ENCODE measurements around the gene CEP170.
"Not testable (repeated sequence)": the region's sequence is repeated elsewhere in the genome, so short reads cannot be mapped to it uniquely, and the experiment has no call there.

The CEP170 gene

DNA sequence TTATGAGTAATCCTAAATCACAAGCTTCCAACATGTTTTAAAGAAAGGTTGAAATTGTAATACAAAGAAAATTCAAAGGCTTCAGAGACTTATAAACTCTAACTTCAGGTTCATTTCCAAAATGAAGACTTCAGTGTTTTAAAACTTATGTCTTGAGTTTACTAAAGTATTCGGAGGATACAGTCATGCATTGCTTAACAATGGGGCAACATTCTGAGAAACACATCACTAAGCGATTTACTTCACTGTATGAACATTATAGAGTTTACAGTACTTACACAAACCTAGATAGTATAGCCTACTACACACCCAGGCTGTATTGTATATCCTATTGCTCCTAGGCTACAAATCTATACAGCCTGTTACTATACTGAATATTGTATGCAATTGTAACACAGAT lies 38.3 kb downstream of the CEP170 start:
- no peaks in the 10 kb centered on the region for H3K9me3 ChIP-seq (ENCODE audit: low read depth, low read length)
- peaks cover 64% of the 10 kb centered on the region for H3K36me3 ChIP-seq (ENCODE audit: insufficient read depth, low read length)
- no peak overlapping the region for H3K4me3 ChIP-seq
- no peak for DNase-seq (ENCODE audit: low read depth, low spot score)
- TF ChIP-seq POLR2AphosphoS5 (IDR thresholded peaks at IDR 0.05; ENCODE audit: borderline replicate concordance, low read depth, low read length) (no peak), FOXP2 (optimal IDR thresholded peaks at IDR 0.05; ENCODE audit: control extremely low read depth, extremely low read length, insufficient read depth) (no peak), EZH2 (IDR thresholded peaks at IDR 0.05) (no peak)
- no peak overlapping the region for H3K9ac ChIP-seq (ENCODE audit: insufficient read length)
- peak overlapping the region; percentile 62; the same call in 1 of the 2 replicates for H3K27ac ChIP-seq

DNA sequence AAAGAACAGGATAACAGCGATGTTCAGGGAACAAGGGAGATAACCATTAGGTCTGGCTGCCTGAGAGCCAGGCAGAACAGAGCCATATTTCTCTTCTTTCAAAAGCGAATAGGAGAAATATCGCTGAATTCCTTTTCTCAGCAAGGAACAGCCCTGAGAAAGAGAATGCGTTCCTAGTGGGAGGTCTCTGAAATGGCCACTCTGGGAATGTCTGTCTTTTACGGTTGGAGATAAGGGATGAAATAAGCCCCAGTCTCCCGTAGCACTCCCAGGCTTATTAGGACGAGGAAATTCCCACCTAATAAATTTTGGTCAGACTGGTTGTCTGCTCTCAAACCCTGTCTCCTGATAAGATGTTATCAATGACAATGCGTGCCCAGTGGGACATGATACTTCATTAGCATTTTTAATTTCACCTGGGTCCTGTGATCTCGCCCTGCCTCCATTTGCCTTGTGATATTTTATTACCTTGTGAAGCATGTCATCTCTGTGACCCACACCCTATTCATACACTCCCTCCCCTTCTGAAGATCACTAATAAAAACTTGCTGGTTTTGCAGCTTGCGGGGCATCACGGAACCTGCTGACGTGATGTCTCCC lies 39.7 kb downstream of the CEP170 start:
- H3K9ac ChIP-seq (ENCODE audit: insufficient read length); H3K27ac ChIP-seq; H3K4me3 ChIP-seq; DNase-seq (ENCODE audit: low read depth, low spot score); H3K9me3 ChIP-seq (ENCODE audit: low read depth, low read length): not testable (repeated sequence)
- H3K36me3 ChIP-seq (ENCODE audit: insufficient read depth, low read length) = peaks cover 50% of the 10 kb centered on the region

DNA sequence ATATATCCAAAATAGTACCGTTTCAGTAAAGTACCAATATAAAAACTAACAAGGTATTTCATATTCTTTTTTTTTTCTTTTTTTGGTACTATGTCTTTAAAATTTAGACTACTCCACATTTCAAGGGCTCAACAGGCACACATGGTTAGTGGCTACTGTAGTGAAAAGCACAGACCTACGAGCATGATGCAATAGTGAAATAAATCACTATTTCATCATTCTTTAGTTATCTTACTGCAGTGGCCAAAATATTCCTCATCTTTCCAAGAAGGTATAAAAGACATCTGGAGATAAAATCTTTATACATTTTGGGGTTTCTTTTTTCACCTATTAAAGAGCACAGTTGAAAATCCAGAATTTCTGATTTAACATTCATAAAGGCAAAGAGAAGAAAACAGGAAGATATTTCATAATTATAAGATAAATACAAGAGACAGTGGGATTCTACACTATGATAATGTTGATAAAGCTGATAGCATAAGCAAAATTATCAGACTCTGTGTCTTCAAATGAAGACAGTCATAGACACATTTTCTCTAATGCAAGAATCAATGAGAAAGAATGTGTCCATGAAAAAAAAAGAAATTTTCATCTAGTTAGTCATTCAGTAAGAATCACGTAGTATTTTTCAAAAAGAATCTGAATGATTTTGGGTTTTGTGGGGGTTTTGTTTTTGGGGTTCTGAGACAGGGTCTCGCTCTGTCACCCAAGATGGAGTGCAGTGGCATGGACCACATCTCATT lies 41.9 kb downstream of the CEP170 start:
- TF ChIP-seq FOXP2 (optimal IDR thresholded peaks at IDR 0.05; ENCODE audit: control extremely low read depth, extremely low read length, insufficient read depth) = no peak
- no peak for TF ChIP-seq POLR2AphosphoS5 (IDR thresholded peaks at IDR 0.05; ENCODE audit: borderline replicate concordance, low read depth, low read length)
- no peak for DNase-seq (ENCODE audit: low read depth, low spot score)
- peaks cover 34% of the 10 kb centered on the region for H3K36me3 ChIP-seq (ENCODE audit: insufficient read depth, low read length)
- no peaks in the 10 kb centered on the region for H3K9me3 ChIP-seq (ENCODE audit: low read depth, low read length)
- H3K9ac ChIP-seq (ENCODE audit: insufficient read length) = peak overlapping the region; percentile 55
- peak overlapping the region; percentile 82 for H3K27ac ChIP-seq
- 0 out of 2 replicates have a peak overlapping the region, but pooled peaks have one; percentile 11 for H3K4me3 ChIP-seq

DNA sequence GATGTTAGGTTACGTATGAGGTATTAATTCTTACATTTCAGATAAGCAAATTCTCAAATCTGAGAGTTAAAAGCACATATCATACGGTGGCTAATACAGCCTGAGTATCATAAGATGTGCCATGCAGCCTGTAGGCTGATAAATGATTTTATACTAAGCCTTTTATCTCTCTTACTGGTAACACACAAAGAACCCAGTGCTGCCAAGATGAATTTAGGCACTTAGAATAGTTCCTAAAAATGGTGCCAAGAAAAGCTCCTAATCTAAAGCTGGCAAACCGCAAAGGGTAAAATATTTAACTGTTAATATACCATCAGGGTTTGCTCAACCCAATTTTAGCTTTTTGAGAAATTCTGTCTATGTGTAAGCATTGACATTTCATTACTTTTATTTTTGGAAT lies 43.1 kb downstream of the CEP170 start:
- H3K4me3 ChIP-seq; H3K9ac ChIP-seq (ENCODE audit: insufficient read length); DNase-seq (ENCODE audit: low read depth, low spot score); H3K9me3 ChIP-seq (ENCODE audit: low read depth, low read length): not testable (repeated sequence)
- Histone ChIP-seq H3K27ac (peak overlapping the region; percentile 82; the same call in 1 of the 2 replicates), H3K36me3 (ENCODE audit: insufficient read depth, low read length) (peaks cover 27% of the 10 kb centered on the region)

DNA sequence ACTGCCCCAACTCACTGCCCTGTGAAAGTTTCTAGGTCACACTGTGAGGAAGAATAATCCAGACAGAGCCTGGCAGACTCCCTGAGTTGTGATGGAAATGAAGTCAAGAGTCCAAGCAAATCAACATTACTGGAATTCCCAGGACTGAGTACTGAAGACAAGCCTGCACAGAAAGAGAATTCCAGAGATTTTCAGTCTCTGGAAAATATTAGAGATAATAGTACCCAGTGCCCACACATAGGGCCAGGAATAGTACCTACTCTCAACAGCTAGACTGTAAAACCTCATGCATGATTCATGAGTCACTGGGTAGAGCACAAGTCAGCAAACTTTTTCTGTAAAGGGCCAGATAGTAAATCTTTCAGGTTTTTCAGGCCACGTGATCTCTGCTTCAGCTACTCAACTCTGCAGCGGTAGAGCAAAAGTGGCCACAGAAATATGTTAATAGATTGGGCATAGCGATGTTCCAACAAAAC lies 50.0 kb downstream of the CEP170 start:
- H3K9ac ChIP-seq (ENCODE audit: insufficient read length); DNase-seq (ENCODE audit: low read depth, low spot score); H3K9me3 ChIP-seq (ENCODE audit: low read depth, low read length); H3K27ac ChIP-seq: not testable (repeated sequence)
- H3K4me3 ChIP-seq = peak overlapping the region; percentile 8; the same call in 1 of the 2 replicates
- peaks cover 12% of the 10 kb centered on the region for H3K36me3 ChIP-seq (ENCODE audit: insufficient read depth, low read length)

DNA sequence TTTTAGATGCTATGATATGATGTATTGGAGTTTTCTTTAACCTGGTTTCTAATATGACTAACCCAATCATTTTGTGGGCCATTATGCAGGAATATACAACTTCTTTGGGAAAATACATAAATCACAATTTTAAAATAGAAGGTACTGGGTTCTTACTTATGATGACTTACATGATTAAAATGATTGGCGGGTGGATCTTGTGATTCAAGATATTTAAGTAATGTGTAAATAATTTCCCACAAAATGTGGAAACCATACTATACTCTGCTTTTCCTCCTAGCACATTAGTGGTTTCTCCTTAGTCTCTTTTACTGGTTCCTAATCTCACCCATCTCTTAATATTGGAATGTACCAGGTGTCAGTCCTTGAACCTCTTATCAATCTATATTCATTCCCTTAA lies 50.7 kb downstream of the CEP170 start:
- H3K9me3 ChIP-seq (ENCODE audit: low read depth, low read length); DNase-seq (ENCODE audit: low read depth, low spot score); H3K27ac ChIP-seq; H3K9ac ChIP-seq (ENCODE audit: insufficient read length); H3K4me3 ChIP-seq: not testable (repeated sequence)
- H3K36me3 ChIP-seq (ENCODE audit: insufficient read depth, low read length) = peaks cover 12% of the 10 kb centered on the region

DNA sequence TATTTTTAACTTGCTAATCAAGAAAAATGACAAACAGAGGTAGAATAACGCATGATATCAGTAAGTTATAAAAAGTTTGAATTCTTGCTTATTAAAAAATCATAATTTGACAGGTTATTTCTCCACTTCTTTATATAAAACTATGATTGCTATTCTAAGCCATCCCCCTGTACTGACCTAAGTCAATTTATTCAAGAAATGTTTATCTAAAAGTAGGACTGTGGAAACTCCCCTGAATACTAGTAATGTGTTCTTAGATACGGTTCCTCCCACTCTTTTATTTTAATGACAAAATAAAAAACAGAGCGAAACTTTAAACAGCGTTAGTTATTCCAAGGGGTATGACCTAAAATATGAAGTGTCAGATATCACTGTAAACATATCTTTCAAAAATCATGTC lies 51.9 kb downstream of the CEP170 start:
- DNase-seq (ENCODE audit: low read depth, low spot score) = not testable (repeated sequence)

DNA sequence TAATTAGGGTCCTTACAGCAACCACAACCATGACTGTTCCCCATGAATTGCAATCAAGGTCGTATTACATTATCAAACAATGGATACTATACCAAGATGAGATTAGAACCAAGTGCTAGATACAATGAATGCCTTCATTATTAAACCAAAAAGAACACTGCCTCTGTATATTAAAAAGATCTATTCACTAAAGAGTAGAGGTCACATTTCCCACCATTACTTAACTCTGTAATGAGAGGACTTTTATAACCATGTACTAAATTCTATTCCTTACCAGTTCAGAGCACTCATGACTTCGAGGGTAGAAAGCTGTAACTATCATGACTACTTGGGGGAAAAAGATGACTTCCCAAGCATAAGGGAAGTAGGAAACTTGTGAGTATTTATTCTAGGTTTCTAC lies 53.8 kb downstream of the CEP170 start:
- not testable (repeated sequence) for H3K9ac ChIP-seq (ENCODE audit: insufficient read length); DNase-seq (ENCODE audit: low read depth, low spot score); H3K27ac ChIP-seq; H3K4me3 ChIP-seq; H3K9me3 ChIP-seq (ENCODE audit: low read depth, low read length)
- H3K36me3 ChIP-seq (ENCODE audit: insufficient read depth, low read length) = peaks cover 21% of the 10 kb centered on the region

More for the DNA sequence above, 51.9 kb downstream of the CEP170 start:
- not testable (repeated sequence) for H3K27ac ChIP-seq; H3K9ac ChIP-seq (ENCODE audit: insufficient read length); H3K4me3 ChIP-seq; H3K9me3 ChIP-seq (ENCODE audit: low read depth, low read length)
- peaks cover 18% of the 10 kb centered on the region for H3K36me3 ChIP-seq (ENCODE audit: insufficient read depth, low read length)

DNA sequence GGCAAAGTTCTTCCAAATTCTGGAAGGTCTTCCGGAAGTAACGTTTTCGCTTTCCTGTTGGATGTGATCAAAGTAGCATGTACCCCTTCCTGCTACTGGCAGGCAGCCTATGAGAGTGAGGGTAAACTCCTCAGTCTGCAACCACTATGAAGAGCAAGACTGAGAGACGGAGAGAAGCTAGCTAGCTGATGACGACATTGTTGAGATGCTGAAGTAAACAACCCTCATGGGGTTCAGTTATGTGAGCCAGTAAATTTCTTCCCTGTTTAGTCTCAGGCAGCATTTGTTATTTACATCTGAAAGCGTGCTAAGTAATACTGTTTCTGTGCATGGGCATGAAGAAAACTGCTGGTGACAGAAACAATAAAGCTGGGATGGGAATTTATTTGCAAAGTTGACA lies 57.6 kb downstream of the CEP170 start:
- H3K27ac ChIP-seq; H3K4me3 ChIP-seq; DNase-seq (ENCODE audit: low read depth, low spot score); H3K9ac ChIP-seq (ENCODE audit: insufficient read length); H3K9me3 ChIP-seq (ENCODE audit: low read depth, low read length): not testable (repeated sequence)
- peaks cover 13% of the 10 kb centered on the region; the same call in 1 of the 2 replicates for H3K36me3 ChIP-seq (ENCODE audit: insufficient read depth, low read length)

DNA sequence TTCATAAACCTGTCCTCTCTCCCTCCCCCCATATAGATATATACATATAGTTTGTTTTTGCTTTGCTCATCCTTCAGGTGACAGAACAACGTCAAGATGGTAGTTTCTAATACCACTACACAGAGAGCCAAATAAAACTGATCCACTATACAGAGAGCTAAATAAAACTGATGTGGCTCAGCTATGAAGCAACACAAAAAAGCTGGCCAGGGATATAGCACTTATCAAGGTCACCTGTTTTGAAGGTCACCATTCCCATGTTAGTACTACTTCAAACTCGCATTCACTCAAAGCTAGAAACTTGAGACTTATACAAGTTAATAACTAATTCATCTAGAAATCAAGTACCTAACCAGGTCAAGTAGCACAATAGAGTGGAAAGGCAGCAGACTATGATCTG lies 61.8 kb downstream of the CEP170 start:
- DNase-seq (ENCODE audit: low read depth, low spot score); H3K9me3 ChIP-seq (ENCODE audit: low read depth, low read length); H3K4me3 ChIP-seq; H3K27ac ChIP-seq; H3K9ac ChIP-seq (ENCODE audit: insufficient read length): not testable (repeated sequence)
- peaks cover 21% of the 10 kb centered on the region; the same call in 1 of the 2 replicates for H3K36me3 ChIP-seq (ENCODE audit: insufficient read depth, low read length)

DNA sequence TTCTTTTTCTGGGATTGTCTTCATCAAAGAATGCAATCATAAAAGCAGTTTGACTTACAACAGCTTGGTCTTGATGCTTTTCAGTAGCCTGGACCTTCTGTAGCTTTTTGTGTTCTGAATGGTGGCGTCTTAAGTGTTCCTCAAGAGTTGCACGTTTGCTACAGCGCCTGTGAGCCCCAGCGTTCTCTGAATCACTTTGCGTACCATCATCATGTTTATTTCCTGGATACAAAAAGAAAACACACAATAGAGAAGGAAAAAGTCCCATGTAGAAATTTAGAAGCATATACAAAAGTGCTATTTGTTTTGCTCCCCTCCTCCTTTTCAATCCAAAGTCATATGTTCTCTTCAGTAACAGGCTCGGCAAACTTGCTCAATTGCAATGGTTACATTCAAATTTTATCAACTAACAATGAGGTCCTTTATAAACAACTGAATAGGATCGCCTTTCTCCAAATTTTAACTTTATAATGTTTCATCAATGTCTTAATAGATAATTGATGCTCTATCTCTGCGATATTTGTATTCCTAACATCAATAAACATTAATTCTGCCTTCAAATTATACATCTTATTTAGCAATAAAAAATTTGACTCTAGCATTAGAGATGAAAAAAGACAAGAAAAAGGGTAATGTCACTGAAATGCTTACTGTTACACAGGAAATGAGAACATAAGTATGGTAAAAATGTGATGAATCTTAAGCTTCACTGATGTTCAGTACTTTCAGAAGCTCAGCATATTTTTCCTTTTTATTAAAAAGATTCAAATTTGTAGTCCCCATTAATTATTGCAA lies 68.7 kb downstream of the CEP170 start:
- H3K36me3 ChIP-seq (ENCODE audit: insufficient read depth, low read length) = peaks cover 31% of the 10 kb centered on the region; the same call in 1 of the 2 replicates
- H3K9me3 ChIP-seq (ENCODE audit: low read depth, low read length); H3K9ac ChIP-seq (ENCODE audit: insufficient read length); DNase-seq (ENCODE audit: low read depth, low spot score); H3K27ac ChIP-seq; H3K4me3 ChIP-seq: not testable (repeated sequence)

DNA sequence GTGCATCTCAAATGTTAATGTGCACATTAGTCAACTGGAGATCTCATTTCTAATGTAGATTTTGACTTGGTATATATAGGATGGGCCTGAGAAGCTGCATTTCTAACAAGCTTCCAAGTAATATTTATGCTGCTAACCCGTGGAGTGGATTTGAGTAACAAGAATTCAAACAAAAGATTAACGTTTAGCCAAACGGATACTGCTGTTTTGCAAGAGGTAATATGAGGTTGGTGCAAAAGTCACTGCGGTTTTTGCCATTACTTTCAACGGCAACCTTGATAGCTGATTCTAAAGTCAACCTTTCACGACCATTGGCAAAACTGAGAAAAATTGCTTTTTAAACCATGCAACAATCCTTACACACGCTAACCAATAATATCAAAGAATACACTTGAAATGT lies 70.3 kb downstream of the CEP170 start:
- H3K4me3 ChIP-seq; H3K9ac ChIP-seq (ENCODE audit: insufficient read length); DNase-seq (ENCODE audit: low read depth, low spot score); H3K27ac ChIP-seq; H3K9me3 ChIP-seq (ENCODE audit: low read depth, low read length): not testable (repeated sequence)
- H3K36me3 ChIP-seq (ENCODE audit: insufficient read depth, low read length) = peaks cover 18% of the 10 kb centered on the region; the same call in 1 of the 2 replicates

DNA sequence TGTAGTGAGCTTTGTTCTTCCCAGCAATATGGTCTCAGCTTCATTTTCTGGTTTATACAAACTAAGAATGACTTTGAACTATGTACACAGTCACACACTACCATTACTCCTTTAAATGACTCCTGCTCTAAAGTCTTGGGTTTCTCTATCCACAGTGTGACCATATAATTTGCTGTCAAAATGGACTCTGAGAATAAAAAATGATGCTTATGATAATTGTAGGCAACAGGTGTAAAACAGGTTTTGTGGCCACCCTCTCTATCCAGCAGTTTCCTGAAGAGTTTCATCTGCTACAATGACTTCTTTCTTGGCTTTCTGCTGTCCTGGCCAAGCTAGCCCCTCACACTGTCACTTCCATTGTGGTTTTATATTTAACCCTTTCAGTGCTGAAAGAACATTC lies 71.4 kb downstream of the CEP170 start:
- H3K36me3 ChIP-seq (ENCODE audit: insufficient read depth, low read length) = peaks cover 18% of the 10 kb centered on the region; the same call in 1 of the 2 replicates
- not testable (repeated sequence) for H3K9ac ChIP-seq (ENCODE audit: insufficient read length); H3K9me3 ChIP-seq (ENCODE audit: low read depth, low read length); DNase-seq (ENCODE audit: low read depth, low spot score); H3K27ac ChIP-seq; H3K4me3 ChIP-seq
